Heart right ventricle (tissue), 16 donors: ENCODE results near the gene ZNF518A. TPM values are rescaled to one million over a fixed set of nuclear protein-coding genes. Genes with fewer than 3 reads are reported as not detected.

Experiments
- ATAC-seq, 8 donors: fragments of 200-7000 bp; cut with Tn5 transposase; one replicate each; pipeline ENCODE4 v1.9.1; 2020; ENCODE audit warnings: mild to moderate bottlenecking in 8 of 8, moderate library complexity in 8 of 8, moderate number of reproducible peaks in 1 of 8
- DNase-seq, 2 donors: peaks; one replicate each; pipeline ENCODE4 v3.0.0-alpha.2; 2020
- H3K27ac ChIP-seq, 10 donors: fragments of 200-600 bp; sonication (generic) in 2 of 10; one replicate each; pipeline versions ENCODE4 v1.5.0 to v1.8.0; 2020 to 2022; ENCODE audit warnings: mild to moderate bottlenecking in 3 of 10
- H3K27me3 ChIP-seq, 7 donors: fragments of 200-600 bp; one replicate each; pipeline ENCODE4 v1.8.0; 2021 to 2022; ENCODE audit warnings: mild to moderate bottlenecking in 2 of 7
- H3K36me3 ChIP-seq, 9 donors: fragments of 200-600 bp; sonication (generic) in 1 of 9; one replicate each; pipeline versions ENCODE4 v1.5.0 to v1.8.0; 2020 to 2022; ENCODE audit warnings: mild to moderate bottlenecking in 2 of 9
- H3K4me1 ChIP-seq, 9 donors: fragments of 200-600 bp; sonication (generic) in 1 of 9; one replicate each; pipeline versions ENCODE4 v1.5.0 to v1.8.0; 2020 to 2022; ENCODE audit warnings: mild to moderate bottlenecking in 4 of 9
- H3K4me3 ChIP-seq, 10 donors: fragments of 200-600 bp; sonication (generic) in 2 of 10; one replicate each; pipeline versions ENCODE4 v1.5.0 to v1.8.0; 2020 to 2022; ENCODE audit warnings: mild to moderate bottlenecking in 7 of 10, moderate library complexity in 2 of 10
- H3K9me3 ChIP-seq, 11 donors: fragments of 200-600 bp in 10 of 11; sonication (generic) in 2 of 11; one replicate each; pipeline versions ENCODE4 v1.5.0 to v1.8.0; 2013 to 2022; ENCODE audit warnings: mild to moderate bottlenecking in 2 of 11, control low read depth in 1 of 11, moderate library complexity in 1 of 11
- CTCF ChIP-seq, 9 donors: fragments of 200-600 bp; sonication (generic) in 2 of 9; IDR thresholded peaks; one replicate each; pipeline versions ENCODE4 v1.5.0 to v1.8.0; 2021 to 2022; ENCODE audit warnings: antibody characterized with exemption in 9 of 9, mild to moderate bottlenecking in 5 of 9, moderate library complexity in 1 of 9
- WGBS, 2 donors: extraction: QIAGEN DNeasy Blood & Tissue Kit; methylation state at CpG; one replicate each; pipeline ENCODE4 v1.1.7; 2013; ENCODE audit warnings: inconsistent platforms in 1 of 2; 5-methylcytosine and 5-hydroxymethylcytosine counted together
- intact Hi-C, 10 donors: fragments of 100-400 bp; cut with DNase I; formaldehyde crosslinking; loops; one replicate each; pipeline versions ENCODE4 v1.11.1 to v1.14.2; 2022
- polyA plus RNA-seq, 2 donors: library from polyadenylated mRNA; stranded (reverse); fragments of 200-250 nt; gene quantifications; one replicate each; pipeline ENCODE4 v1.2.3, GENCODE V29; 2013
- total RNA-seq, 10 donors: library from RNA; stranded (reverse); fragmentation: NEBNext Ultra II Directional in 3 of 10; extraction: Animal tissue kit (Norgen Biotek cat#: 25700) in 3 of 10; gene quantifications; one replicate each; pipeline versions ENCODE4 v1.2.1 to v1.2.4, GENCODE V29; 2021 to 2023
- donor health status: Arrhythmogenic right ventricular cardiomyopathy.
- donor health status: ischemic (EF 13 %, LVEDD 7.1; RV severe dilation, severe dysfunction).
- donor health status: healthy with polysubstance abuse.
- donor health status: DM: no; HTN: yes; CAD: no.
- donor health status: DM: no; HTN: no; CAD: no.
- donor health status: ischemic (EF 25% LVEDD 6.9; RV normal size, moderate dysfunction).
- donor health status: ischemic (EF 25% LVEDD 5.7; RV mildly dilated, moderate dysfunction).
- donor health status: healthy.
- donor health status: DM: yes; HTN: yes; CAD: no.
- donor health status: Ischemic cardiomyopathy.
- donor health status: ischemic (EF 35%, LVEDD 5.7; RV mildly dilated, moderate dysfunction).
- donor health status: nonischemic (EF 11% LVEDD 7.7; RV severe dilation, severe dysfunction).
- donor health status: DM: yes; HTN: yes; CAD: no.
- donor health status: PGD.
- donor health status: ischemic (EF 29% LVEDD 5.4; RV normal size, mild dysfunction).
- donor health status: nonischemic (EF 23%, LVEDD 6.1; RV moderate dilation, normal function).

Gene ZNF518A
- total and polyA plus RNA-seq, 12 donors = 1.7 to 15.0 (median 12.2) TPM

- Histone ChIP-seq H3K4me1 (peaks cover 0 to 12% (median 3%) of the 10 kb centered on the region in 9 donors), H3K27ac (no peak overlapping the region), H3K27me3 (peaks cover 0 to 92% (median 88%) of the 10 kb centered on the region in 7 donors), H3K9me3 (peaks cover 0 to 6% (median 0%) of the 10 kb centered on the region in 11 donors), H3K36me3 (no peaks in the 10 kb centered on the region), H3K4me3 (peak overlapping the region in 1 of 10 donors; percentile 31)
- no peak for DNase-seq
- WGBS, 2 donors = 45 to 62% methylated on average over 2 of the region's 2 CpGs
- intact Hi-C loops = loop anchor here in 2 of 10 donors (5.0 kb wide), 2 partner anchors 33 to 83 kb away; partner anchors contain the start of gene CCNJ (in 1 of the 2)
- no peak for ATAC-seq
- TF ChIP-seq CTCF (IDR thresholded peaks at IDR 0.05) = no peak
Observed at GRCh38 chr10:96125142-96125515, 5.0 kb upstream of the ZNF518A start.

- peaks cover 0 to 6% (median 0%) of the 10 kb centered on the region in 11 donors for H3K9me3 ChIP-seq
- 1% methylated on average over 42 of the region's 42 CpGs for WGBS, 2 donors
- DNase-seq (peak in 1 of 2 donors; percentile 68), ATAC-seq (peak; percentile 74 to 91 (median 85))
- peak overlapping the region; percentile 62 to 84 (median 76) for H3K4me3 ChIP-seq
- peaks cover 0 to 39% (median 35%) of the 10 kb centered on the region in 7 donors for H3K27me3 ChIP-seq
- no peak for TF ChIP-seq CTCF (IDR thresholded peaks at IDR 0.05)
- peaks cover 0 to 20% (median 13%) of the 10 kb centered on the region in 9 donors for H3K4me1 ChIP-seq
- peaks cover 0 to 30% (median 17%) of the 10 kb centered on the region in 9 donors for H3K36me3 ChIP-seq
- H3K27ac ChIP-seq = peak overlapping the region; percentile 84 to 100 (median 97)
- intact Hi-C loops = loop anchor here in 9 of 10 donors (1.0 to 10.0 kb wide), 6 partner anchors 40 to 116 kb away; partner anchors contain the start of gene CCNJ (in 3 of the 9)
Observed at GRCh38 chr10:96130326-96130995, 364 bp downstream of the ZNF518A start.

GRCh38 chr10:96131621-96132020 is 1.5 kb downstream of the ZNF518A start:
- H3K27ac ChIP-seq = no peak overlapping the region
- H3K36me3 ChIP-seq = peaks cover 0 to 42% (median 19%) of the 10 kb centered on the region in 9 donors
- intact Hi-C loops = loop anchor here in 5 of 10 donors (2.0 to 10.0 kb wide), 4 partner anchors 41 to 117 kb away; partner anchors contain the start of gene CCNJ (in 2 of the 5)
- no peak for TF ChIP-seq CTCF (IDR thresholded peaks at IDR 0.05)
- H3K9me3 ChIP-seq = peaks cover 0 to 6% (median 0%) of the 10 kb centered on the region in 11 donors
- DNase-seq (no peak), ATAC-seq (no peak)
- peaks cover 0 to 27% (median 26%) of the 10 kb centered on the region in 7 donors for H3K27me3 ChIP-seq
- peaks cover 0 to 20% (median 13%) of the 10 kb centered on the region in 9 donors for H3K4me1 ChIP-seq
- WGBS, 2 donors = 71 to 81% methylated on average over 3 of the region's 3 CpGs
- H3K4me3 ChIP-seq = peak overlapping the region in 1 of 10 donors; percentile 79

GRCh38 chr10:96133135-96133534 is 3.0 kb downstream of the ZNF518A start:
- DNase-seq (no peak), ATAC-seq (no peak)
- H3K36me3 ChIP-seq = peaks cover 0 to 57% (median 27%) of the 10 kb centered on the region in 9 donors
- peaks cover 0 to 6% (median 0%) of the 10 kb centered on the region in 11 donors for H3K9me3 ChIP-seq
- no peak overlapping the region for H3K4me3 ChIP-seq
- intact Hi-C loops = loop anchor here in 4 of 10 donors (5.0 to 10.0 kb wide), 3 partner anchors 88 to 118 kb away; partner anchors contain the start of gene CCNJ (in 2 of the 4)
- H3K27me3 ChIP-seq = peaks cover 0 to 12% (median 10%) of the 10 kb centered on the region in 7 donors
- no peak for TF ChIP-seq CTCF (IDR thresholded peaks at IDR 0.05)
- peaks cover 0 to 20% (median 13%) of the 10 kb centered on the region in 9 donors for H3K4me1 ChIP-seq
- no peak overlapping the region for H3K27ac ChIP-seq
